ENCODE results near the gene CGB8.

DNA sequence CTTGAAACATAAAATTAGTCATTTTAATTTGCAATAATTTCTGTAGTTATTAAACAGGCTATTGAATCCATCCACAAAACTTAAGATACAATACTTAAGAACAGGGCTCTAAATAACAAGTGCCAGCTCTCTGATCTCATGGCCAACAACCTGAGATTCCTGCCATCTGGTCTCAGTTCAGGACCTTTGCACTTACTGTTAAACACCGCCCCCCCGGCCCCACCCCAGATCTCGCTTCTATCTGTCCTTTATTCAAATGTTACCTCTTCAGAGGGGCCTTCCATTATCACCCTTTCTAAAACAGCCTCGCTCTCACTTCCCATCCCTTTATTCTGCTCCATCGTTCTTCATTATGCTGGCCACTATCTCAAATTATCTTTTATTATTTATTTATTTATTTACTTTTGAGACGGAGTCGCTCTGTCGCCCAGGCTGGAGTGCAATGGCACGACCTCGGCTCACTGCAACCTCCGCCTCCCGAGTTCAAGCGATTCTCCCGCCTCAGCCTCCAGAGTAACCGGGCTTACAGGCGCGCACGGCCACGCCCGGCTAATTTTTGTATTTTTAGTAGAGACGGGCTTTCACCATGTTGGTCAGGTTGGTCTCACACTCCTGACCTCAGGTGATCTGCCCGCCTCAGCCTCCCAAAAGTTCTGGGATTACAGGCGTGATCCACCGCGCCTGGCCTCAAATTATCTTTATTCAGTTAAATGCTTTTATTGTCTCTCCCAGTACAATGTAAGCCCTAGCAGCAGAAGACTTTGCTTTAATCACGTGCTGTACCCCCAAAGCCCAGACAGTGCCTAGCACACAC is 35.5 kb upstream of the CGB8 start:
- TF ChIP-seq CTCF (IDR thresholded peaks at IDR 0.05) (no peak), POLR2A (IDR thresholded peaks at IDR 0.05) (no peak)
